Osteocyte (in vitro differentiated cells): ENCODE data around the gene SYNDIG1. TPM values are rescaled to one million over a fixed set of nuclear protein-coding genes. Genes with fewer than 3 reads are reported as not detected.

ENCODE experiments used
- DNase-seq: peaks from one replicate; pipeline ENCODE4 v3.0.0; 2021; ENCODE audit warnings: mixed read lengths; ENCODE audit not compliant: unreplicated experiment; ENCODE audit errors: extremely low spot score
- H3K27ac Mint-ChIP-seq: one replicate; pipeline ENCODE4 v1.8.0; 2021; ENCODE audit warnings: mild to moderate bottlenecking, mixed read lengths; ENCODE audit not compliant: unreplicated experiment
- H3K27me3 Mint-ChIP-seq: one replicate; pipeline ENCODE4 v1.8.0; 2021; ENCODE audit warnings: mixed read lengths; ENCODE audit not compliant: unreplicated experiment
- H3K36me3 Mint-ChIP-seq: one replicate; pipeline ENCODE4 v1.8.0; 2021; ENCODE audit warnings: mixed read lengths; ENCODE audit not compliant: unreplicated experiment
- H3K4me1 Mint-ChIP-seq: one replicate; pipeline ENCODE4 v1.8.0; 2021; ENCODE audit warnings: mixed read lengths; ENCODE audit not compliant: unreplicated experiment
- H3K4me3 Mint-ChIP-seq: one replicate; pipeline ENCODE4 v1.8.0; 2021; ENCODE audit warnings: mild to moderate bottlenecking, moderate library complexity, mixed read lengths; ENCODE audit not compliant: unreplicated experiment
- H3K9me3 Mint-ChIP-seq: one replicate; pipeline ENCODE4 v1.8.0; 2021; ENCODE audit warnings: mixed read lengths; ENCODE audit not compliant: unreplicated experiment
- total RNA-seq: library from RNA; stranded (reverse); gene quantifications from 2 replicates; pipeline ENCODE4 v1.2.1, GENCODE V29; 2021
- TF ChIP-seq, protein P1 (sequence below): fragments of 200-600 bp; sonication (generic); IDR thresholded peaks from 2 replicates; pipeline ENCODE4 v1.5.0; 2021; ENCODE audit warnings: antibody characterized with exemption, mild to moderate bottlenecking, moderate library complexity

Gene SYNDIG1
- total RNA-seq, 1 donor from 2014 or later = 0.40 TPM

DNA sequence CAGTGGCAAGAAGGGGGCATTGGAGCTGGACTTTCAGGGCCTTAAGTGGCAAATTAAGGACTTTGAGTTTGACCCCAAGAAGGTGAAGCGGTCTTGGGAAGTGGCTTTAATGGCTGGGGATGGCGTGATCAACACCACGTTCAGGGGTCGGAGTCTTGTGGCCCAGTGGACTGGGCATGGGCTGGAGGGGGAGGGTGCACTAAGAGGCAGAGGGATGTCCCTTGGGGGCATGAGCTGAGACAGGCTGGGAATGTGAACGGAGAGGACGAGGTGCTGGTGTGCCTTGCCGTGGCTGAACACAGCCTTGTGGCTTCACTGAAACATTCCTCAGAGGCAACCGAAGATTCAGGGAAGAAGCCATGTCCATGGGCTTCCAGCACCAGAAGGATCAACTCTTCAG, 227.0 kb downstream of the SYNDIG1 start:
- Mint-ChIP-seq H3K36me3 (no peaks in the 10 kb centered on the region), H3K27ac (no peak overlapping the region), H3K27me3 (peaks cover 6% of the 10 kb centered on the region), H3K4me3 (no peak overlapping the region), H3K9me3 (no peaks in the 10 kb centered on the region), H3K4me1 (no peaks in the 10 kb centered on the region)
- no peak for DNase-seq
- TF ChIP-seq, protein P1, sequence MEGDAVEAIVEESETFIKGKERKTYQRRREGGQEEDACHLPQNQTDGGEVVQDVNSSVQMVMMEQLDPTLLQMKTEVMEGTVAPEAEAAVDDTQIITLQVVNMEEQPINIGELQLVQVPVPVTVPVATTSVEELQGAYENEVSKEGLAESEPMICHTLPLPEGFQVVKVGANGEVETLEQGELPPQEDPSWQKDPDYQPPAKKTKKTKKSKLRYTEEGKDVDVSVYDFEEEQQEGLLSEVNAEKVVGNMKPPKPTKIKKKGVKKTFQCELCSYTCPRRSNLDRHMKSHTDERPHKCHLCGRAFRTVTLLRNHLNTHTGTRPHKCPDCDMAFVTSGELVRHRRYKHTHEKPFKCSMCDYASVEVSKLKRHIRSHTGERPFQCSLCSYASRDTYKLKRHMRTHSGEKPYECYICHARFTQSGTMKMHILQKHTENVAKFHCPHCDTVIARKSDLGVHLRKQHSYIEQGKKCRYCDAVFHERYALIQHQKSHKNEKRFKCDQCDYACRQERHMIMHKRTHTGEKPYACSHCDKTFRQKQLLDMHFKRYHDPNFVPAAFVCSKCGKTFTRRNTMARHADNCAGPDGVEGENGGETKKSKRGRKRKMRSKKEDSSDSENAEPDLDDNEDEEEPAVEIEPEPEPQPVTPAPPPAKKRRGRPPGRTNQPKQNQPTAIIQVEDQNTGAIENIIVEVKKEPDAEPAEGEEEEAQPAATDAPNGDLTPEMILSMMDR = no peak

DNA sequence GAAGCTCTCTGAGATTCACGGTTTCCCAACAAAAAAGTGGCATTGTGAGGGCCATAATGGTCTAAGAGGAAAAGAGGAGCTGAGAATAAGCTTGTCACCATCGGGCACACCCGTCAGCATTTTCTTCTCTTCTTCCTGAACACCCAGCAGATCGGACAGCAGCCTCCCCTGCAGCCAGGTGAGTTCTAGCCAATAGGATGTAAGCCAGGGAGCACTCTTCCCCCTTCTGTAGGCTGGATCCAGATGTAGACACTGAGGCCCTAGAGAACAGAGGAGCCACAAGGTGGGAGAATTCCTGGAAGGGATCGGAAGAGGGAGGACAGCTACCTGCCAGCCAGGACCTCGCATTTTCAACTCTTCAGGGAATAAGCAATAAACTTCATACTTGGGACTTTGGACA, 228.0 kb downstream of the SYNDIG1 start:
- Mint-ChIP-seq H3K27me3 (peaks cover 6% of the 10 kb centered on the region), H3K36me3 (no peaks in the 10 kb centered on the region), H3K9me3 (no peaks in the 10 kb centered on the region), H3K27ac (no peak overlapping the region), H3K4me1 (no peaks in the 10 kb centered on the region), H3K4me3 (no peak overlapping the region)
- TF ChIP-seq, protein P1 = no peak
- no peak for DNase-seq

DNA sequence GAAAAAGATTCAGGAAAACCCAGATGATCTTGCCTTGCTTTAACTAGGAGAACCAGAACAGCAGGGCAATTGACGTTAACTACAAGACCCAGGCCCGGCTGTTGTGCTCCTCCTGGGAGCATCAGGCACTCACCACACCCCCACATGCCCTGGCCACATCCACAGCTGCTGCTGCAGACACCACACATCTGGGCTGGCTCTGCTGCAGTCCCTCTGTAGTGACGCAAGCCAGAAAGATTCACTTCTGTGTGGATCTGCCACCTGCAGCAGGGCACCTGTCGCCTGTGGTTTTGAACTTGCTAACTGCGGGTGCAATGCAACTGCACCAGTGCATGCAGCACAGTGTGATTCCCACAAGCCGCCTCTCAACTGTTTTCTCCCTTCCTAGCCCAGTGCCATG, 228.8 kb downstream of the SYNDIG1 start:
- Mint-ChIP-seq H3K4me1 (no peaks in the 10 kb centered on the region), H3K27ac (no peak overlapping the region), H3K27me3 (peaks cover 6% of the 10 kb centered on the region), H3K36me3 (no peaks in the 10 kb centered on the region), H3K4me3 (no peak overlapping the region), H3K9me3 (no peaks in the 10 kb centered on the region)
- TF ChIP-seq, protein P1 = no peak
- peak; percentile 76 for DNase-seq

DNA sequence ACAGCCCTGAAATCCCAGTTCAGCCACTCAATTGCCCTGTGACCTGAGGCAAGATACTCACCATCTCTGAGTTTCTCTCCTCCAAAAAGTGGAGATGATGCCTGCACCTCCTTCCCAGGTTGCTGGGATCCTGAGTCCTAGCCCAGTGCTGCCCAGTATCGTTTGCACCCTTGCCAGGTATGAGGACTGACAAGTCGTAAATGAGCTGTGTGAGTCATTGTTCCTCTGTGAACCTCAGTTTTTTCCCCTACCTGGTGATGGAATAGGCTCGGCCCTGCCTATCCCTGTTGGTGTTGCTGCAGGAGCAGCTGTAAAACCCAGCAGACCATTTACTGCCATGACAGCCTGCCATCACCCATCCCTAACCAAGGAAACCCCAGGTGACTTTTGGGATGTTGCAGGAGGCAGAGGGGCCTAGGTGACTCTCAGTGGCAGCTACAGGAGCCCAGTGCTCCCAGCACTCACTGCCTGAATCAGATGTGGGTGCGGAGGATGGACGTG, 229.3 kb downstream of the SYNDIG1 start:
- no peaks in the 10 kb centered on the region for H3K36me3 Mint-ChIP-seq
- no peak for DNase-seq
- no peaks in the 10 kb centered on the region for H3K9me3 Mint-ChIP-seq

DNA sequence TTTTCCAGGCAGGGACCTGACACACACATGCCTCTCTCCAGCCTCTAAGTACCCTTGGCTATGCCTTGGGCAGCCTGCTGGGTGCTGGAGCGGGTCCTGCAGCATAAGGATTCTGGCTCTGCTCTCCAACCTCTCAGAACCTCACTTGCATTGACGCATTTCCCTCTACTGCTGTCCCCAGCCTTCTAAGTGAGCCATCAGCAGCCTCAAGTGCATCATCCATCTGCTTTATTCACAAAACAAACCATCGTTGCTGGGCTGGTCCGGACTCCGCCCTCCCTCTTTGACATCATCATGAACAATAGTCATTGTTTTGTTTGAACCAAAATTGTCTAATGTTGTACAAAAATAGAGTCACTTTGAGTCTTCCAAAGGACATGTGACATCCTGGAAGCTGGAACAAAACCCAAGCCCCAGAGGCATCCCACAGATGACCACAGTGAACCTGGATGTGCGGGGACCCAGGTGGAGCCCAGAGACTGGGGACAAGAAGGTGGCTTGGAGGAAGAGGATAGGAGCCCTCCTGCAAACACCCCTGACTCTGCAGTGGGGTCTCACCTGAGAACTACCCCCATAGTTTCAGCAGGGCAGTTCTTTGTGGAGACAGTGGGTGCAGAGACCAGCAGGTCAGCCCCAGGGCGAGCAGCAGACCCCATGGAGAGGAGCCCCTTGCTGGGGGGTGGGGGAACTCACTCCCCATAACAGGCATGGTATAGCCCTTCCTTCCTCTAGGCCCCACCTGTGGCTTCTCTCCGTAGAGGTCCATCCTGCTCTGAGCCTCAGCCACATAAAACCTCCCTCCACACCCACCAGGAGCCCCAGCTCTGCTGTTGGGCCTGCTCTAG, 230.1 kb downstream of the SYNDIG1 start:
- H3K27ac Mint-ChIP-seq = no peak overlapping the region
- TF ChIP-seq, protein P1 = no peak
- H3K27me3 Mint-ChIP-seq = peaks cover 6% of the 10 kb centered on the region
- H3K4me3 Mint-ChIP-seq = no peak overlapping the region
- no peaks in the 10 kb centered on the region for H3K9me3 Mint-ChIP-seq
- DNase-seq = peak; percentile 62
- no peaks in the 10 kb centered on the region for H3K4me1 Mint-ChIP-seq
- no peaks in the 10 kb centered on the region for H3K36me3 Mint-ChIP-seq

More for the DNA sequence above, 229.3 kb downstream of the SYNDIG1 start:
- TF ChIP-seq, protein P1 = no peak
- Mint-ChIP-seq H3K27ac (no peak overlapping the region), H3K27me3 (peaks cover 6% of the 10 kb centered on the region), H3K4me1 (no peaks in the 10 kb centered on the region), H3K4me3 (no peak overlapping the region)
